ENCODE data around the gene FLOT2. TPM values are rescaled to one million over a fixed set of nuclear protein-coding genes. Genes with fewer than 3 reads are reported as not detected.

The FLOT2 gene
- total and polyA plus RNA-seq, 10 of the 15 experiments (the other 5 are each of a cell fraction or from before 2014, with no cell fraction given) = 56.8 to 302 (median 149) TPM

DNA sequence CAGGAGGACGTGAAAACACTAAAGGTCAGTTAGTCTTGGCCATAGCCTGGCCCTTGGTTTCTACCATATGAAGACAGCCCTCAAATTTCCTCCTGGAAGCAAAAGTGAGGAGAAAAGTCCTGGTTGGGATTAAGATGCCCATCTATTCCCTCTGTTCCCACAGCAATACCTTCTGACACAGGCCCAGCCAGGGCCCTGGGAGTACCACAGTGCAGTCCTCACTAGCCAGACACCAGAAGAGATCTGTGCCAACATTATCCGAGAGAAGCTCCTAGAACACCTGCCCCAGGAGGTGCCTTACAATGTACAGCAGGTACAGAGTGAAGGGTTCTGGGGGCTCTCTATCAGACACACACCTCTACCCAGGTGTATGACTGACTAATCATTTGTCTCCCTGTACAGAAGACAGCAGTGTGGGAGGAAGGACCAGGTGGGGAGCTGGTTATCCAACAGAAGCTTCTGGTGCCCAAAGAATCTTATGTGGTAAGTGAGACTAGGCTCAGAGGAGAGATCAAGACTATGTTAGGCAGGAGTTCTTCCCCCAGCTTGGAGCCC is 38.7 kb downstream of the FLOT2 start:
- Histone ChIP-seq H3K4me3 (no peak overlapping the region), H3K4me2 (ENCODE audit: control insufficient read depth, insufficient read depth) (no peak overlapping the region), H3K27ac (ENCODE audit: control insufficient read depth, insufficient read depth) (no peak overlapping the region), H3K4me1 (ENCODE audit: control insufficient read depth, insufficient read depth, low read length) (peaks cover 14% of the 10 kb centered on the region), H3K36me3 (ENCODE audit: control insufficient read depth in 2 of 2, insufficient read depth in 2 of 2, low read length in 1 of 2) (peaks cover 10 to 16% of the 10 kb centered on the region in 2 experiments; a peak in 3 of 4 replicates), H3K79me2 (ENCODE audit: control insufficient read depth, insufficient read depth, low read length) (peaks cover 14% of the 10 kb centered on the region), H2AFZ (ENCODE audit: control insufficient read depth, low read depth, low read length) (no peak overlapping the region), H3K27me3 (replicated peaks in 1 of 2; ENCODE audit: control insufficient read depth in 2 of 2, insufficient read depth in 2 of 2, low read length in 1 of 2) (no peaks in the 10 kb centered on the region), H3K9me3 (replicated peaks; ENCODE audit: control insufficient read depth, insufficient read depth, low read length) (no peaks in the 10 kb centered on the region), H3K9ac (ENCODE audit: control insufficient read depth, insufficient read depth, low read length) (no peak overlapping the region), H4K20me1 (ENCODE audit: control insufficient read depth, insufficient read depth) (no peaks in the 10 kb centered on the region)
- no peak for TF ChIP-seq SIX5 (IDR thresholded peaks at IDR 0.05; ENCODE audit: low read depth, low read length, severe bottlenecking)
- no peak for TF ChIP-seq RB1 (IDR thresholded peaks at IDR 0.05; ENCODE audit: borderline replicate concordance)
- no peak for TF ChIP-seq POU2F2 (IDR thresholded peaks at IDR 0.05; ENCODE audit: borderline replicate concordance, low read depth, low read length)
- no peak for TF ChIP-seq DPF2 (IDR thresholded peaks at IDR 0.05)
- no peak for TF ChIP-seq HDAC2 (IDR thresholded peaks at IDR 0.05)
- TF ChIP-seq GATAD2B (conservative IDR thresholded peaks at IDR 0.05; ENCODE audit: low read depth) = no peak
- no peak for TF ChIP-seq SMC3 (IDR thresholded peaks at IDR 0.05; ENCODE audit: borderline replicate concordance, low read length)
- TF ChIP-seq ZNF207 (IDR thresholded peaks at IDR 0.05; ENCODE audit: borderline replicate concordance) = no peak
- TF ChIP-seq SREBF1 (IDR thresholded peaks at IDR 0.05; ENCODE audit: low read length) = no peak
- ChIA-PET SMC1A (ENCODE audit: uncharacterized antibody, unreplicated experiment) (interaction anchor here (1.7 kb wide), 1 partner anchor 95 kb away, joined by 5 read pairs; no protein-coding TSS in a partner anchor), POLR2A (interaction anchor here (1.1 to 1.5 kb wide), 4 partner anchors 13 to 36 kb away, joined by 4 to 15 read pairs (median 6); partner anchors contain the start of gene FAM222B), RAD21 (ENCODE audit: unreplicated experiment) (interaction anchor here (1.3 to 1.5 kb wide), 2 partner anchors 34 to 94 kb away, joined by 3 read pairs; no protein-coding TSS in a partner anchor), CTCF (interaction anchor here (0.8 to 2.1 kb wide), 3 partner anchors 9 to 108 kb away, joined by 3 to 5 read pairs (median 4); no protein-coding TSS in a partner anchor)
- no TSS peak for BruUV-seq (replicated peaks)
- DNase-seq (ENCODE audit: low read depth, low spot score) (no peak), ATAC-seq (no peak), FAIRE-seq (no peak)
- 72% methylated on average over 2 of the region's 2 CpGs for WGBS (ENCODE audit: insufficient coverage, insufficient replicate concordance, low lambda C conversion rate, missing lambda C conversion rate)
- in situ Hi-C loops (cut with MboI) = no loop called here
- intact Hi-C loops (cut with micrococcal nuclease; ENCODE audit: unreplicated experiment) = no loop called here

Data from GM12878 (cell line).